Stimulated activated CD4-positive, alpha-beta T cell treated with anti-CD3 and anti-CD28 coated beads, Interleukin-15, amount 100 ng/mL, for 1 hour (primary cell): ENCODE results near the gene TMEM217.
"Not testable (repeated sequence)": the region's sequence is repeated elsewhere in the genome, so short reads cannot be mapped to it uniquely, and the experiment has no call there.

Experiments
- DNase-seq, 2 donors: peaks; one replicate each; pipeline ENCODE4 v3.0.0-alpha.2; 2020; ENCODE audit warnings: low read depth in 1 of 2, low spot score in 1 of 2

Gene TMEM217

GRCh38 chr6:37218511-37218910 is 39.4 kb downstream of the TMEM217 start:
- no peak for DNase-seq

- no peak for DNase-seq
Observed at GRCh38 chr6:37218061-37218460, 39.9 kb downstream of the TMEM217 start.

- DNase-seq = no peak
Observed at GRCh38 chr6:37212268-37212667, 45.7 kb downstream of the TMEM217 start.

GRCh38 chr6:37210313-37210968 is 47.5 kb downstream of the TMEM217 start:
- peak; percentile 31 to 52 for DNase-seq

- DNase-seq = peak in 1 of 2 donors; percentile 6
Observed at GRCh38 chr6:37209461-37210205, 48.3 kb downstream of the TMEM217 start.

- DNase-seq = no peak
Observed at GRCh38 chr6:37208793-37209192, 49.2 kb downstream of the TMEM217 start.

- peak; percentile 76 to 78 for DNase-seq
Observed at GRCh38 chr6:37207903-37208456, 50.0 kb downstream of the TMEM217 start.

GRCh38 chr6:37206622-37207021 is 51.3 kb downstream of the TMEM217 start:
- DNase-seq = no peak

- DNase-seq = no peak
Observed at GRCh38 chr6:37205997-37206340, 52.0 kb downstream of the TMEM217 start.

- DNase-seq = no peak
Observed at GRCh38 chr6:37205175-37205996, 52.6 kb downstream of the TMEM217 start.

- DNase-seq = no peak
Observed at GRCh38 chr6:37204014-37204751, 53.8 kb downstream of the TMEM217 start.

GRCh38 chr6:37202788-37203491 is 55.0 kb downstream of the TMEM217 start:
- DNase-seq = no peak

GRCh38 chr6:37201726-37202125 is 56.2 kb downstream of the TMEM217 start:
- DNase-seq = no peak

- DNase-seq = no peak
Observed at GRCh38 chr6:37200085-37200484, 57.9 kb downstream of the TMEM217 start.

GRCh38 chr6:37196451-37196850 is 61.5 kb downstream of the TMEM217 start:
- DNase-seq = not testable (repeated sequence)

- DNase-seq = not testable (repeated sequence)
Observed at GRCh38 chr6:37194886-37195285, 63.1 kb downstream of the TMEM217 start.

GRCh38 chr6:37192666-37193065 is 65.3 kb downstream of the TMEM217 start:
- DNase-seq = no peak

- DNase-seq = no peak
Observed at GRCh38 chr6:37190159-37190535, 67.8 kb downstream of the TMEM217 start.

GRCh38 chr6:37188962-37189510 is 68.9 kb downstream of the TMEM217 start:
- no peak for DNase-seq
